GM19240 (cell line): ENCODE measurements around the gene RASGRF1.

Experiments
- DNase-seq: peaks from one replicate; pipeline ENCODE4 v3.0.0; 2011; ENCODE audit warnings: low spot score; ENCODE audit not compliant: insufficient read length

RASGRF1 gene

DNA sequence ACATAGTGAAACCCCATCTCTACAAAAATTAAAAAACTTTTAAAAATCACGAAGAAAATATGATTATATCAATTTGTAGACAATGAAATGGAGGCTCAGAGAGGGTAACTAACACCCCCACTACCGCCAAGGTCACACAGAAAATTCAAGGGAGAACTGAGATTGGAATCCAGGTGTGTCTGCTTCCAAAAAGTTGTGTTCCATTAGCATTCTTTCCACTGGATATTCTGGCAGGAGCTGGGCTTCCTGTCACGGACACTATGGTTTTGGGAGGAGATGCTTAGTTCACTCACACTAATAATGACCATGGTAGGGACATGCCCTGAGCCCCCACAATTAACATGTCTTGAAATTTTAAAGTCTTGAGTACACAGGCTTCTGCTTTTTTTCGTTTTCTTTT is 174.5 kb downstream of the RASGRF1 start:
- no peak for DNase-seq

DNA sequence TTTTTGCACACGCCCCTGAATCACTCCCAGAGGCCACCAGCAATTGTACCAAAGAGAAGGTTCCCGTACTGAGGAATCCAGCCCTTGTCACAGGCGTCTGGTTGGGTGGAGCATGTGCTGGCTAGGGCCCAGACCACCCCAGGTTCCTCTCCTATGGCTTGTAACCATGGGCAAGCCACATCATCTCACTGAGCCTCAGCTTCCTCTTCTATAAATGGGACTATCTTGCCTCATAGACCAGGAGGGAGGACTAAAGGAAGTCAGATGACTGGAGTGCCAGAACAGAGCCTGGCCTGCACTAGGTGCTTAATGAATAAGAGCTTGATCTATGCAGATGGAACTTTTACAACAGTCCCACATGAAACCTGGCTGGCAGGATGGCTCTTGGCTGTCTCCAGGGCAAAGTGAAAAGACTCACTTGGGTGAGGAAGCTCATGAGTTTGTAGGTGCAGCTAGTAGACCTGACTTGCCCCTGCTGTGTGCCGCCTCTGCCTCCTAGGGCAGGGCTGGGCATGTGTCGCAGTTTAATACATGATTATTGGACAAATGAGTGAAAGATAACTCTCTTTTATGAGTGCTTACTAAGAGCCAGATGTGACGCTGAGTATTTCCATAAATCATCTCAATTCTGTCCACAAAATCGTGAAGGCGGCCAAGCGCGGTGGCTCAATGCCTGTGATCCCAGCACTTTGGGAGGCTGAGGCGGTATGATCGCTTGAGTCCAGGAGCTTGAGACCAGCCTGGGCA is 175.1 kb downstream of the RASGRF1 start:
- no peak for DNase-seq

DNA sequence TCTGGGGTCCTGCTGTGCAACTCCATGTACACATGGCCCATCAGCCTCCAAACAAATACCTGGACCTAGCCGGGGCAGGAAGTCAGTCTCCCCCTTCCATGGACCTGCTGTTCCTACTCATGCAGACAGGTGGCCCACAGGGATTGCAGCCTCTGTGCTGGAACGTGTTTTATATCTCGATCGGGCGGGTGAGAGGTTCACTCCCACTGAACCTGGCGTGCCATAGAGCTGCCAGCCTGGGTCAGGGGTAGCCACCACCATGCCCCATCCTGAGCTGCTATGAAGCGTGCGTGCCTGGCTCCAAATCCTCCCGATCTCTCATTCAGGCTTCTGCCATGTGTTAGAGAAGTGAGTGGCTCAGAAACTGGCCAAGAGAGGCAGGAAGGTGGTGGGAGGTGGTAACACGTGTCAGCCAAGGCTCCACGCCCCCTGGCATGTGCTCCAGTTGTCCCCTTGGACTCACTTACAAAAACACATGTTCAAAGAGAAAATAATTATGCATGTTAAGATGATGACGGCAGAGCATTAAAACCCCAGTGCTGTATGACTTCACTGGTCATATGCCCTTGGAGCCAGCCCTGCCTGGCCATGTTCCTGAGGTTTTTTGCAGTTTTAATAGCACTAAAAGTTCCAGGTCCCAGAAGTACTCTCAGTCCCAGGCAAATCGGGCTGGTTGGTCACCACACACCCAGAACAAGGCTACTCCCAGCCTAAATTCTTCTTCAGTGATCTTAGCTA is 176.4 kb downstream of the RASGRF1 start:
- DNase-seq: no peak

- DNase-seq: no peak
Observed at GRCh38 chr15:78913012-78913411, 177.6 kb downstream of the RASGRF1 start.

GRCh38 chr15:78912316-78912715 is 178.3 kb downstream of the RASGRF1 start:
- no peak for DNase-seq

DNA sequence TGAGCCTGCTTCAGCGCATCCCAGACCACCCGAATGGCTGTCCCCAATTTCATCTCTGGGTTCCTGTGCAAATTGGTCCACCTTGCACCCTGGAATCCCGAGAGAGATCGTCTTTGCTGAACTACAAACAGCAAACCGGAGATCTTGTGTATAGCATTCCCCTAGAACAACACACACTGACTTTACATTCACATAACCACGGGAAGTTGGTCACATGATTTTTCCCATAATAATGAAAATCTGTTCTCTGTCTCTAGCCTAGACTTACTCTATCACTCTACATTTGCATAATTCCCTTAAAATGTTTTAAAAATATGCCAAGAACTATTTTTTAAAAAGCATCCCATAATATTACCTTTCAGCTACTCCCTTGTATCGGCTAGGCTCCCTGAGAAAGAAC is 180.3 kb downstream of the RASGRF1 start:
- no peak for DNase-seq
